GM20000 (cell line): ENCODE data around the gene DUSP10.
A peak's percentile ranks its signal among the peaks of the same experiment; 100 is the strongest.

Experiments
- DNase-seq: peaks from one replicate; pipeline ENCODE4 v3.0.0; 2012; ENCODE audit warnings: low spot score
- CTCF ChIP-seq: IDR thresholded peaks from 2 replicates; pipeline ENCODE4 v1.5.1; 2012; ENCODE audit warnings: mild to moderate bottlenecking, control low read depth; ENCODE audit errors: extremely low read depth, missing control alignments

The DUSP10 gene

DNA sequence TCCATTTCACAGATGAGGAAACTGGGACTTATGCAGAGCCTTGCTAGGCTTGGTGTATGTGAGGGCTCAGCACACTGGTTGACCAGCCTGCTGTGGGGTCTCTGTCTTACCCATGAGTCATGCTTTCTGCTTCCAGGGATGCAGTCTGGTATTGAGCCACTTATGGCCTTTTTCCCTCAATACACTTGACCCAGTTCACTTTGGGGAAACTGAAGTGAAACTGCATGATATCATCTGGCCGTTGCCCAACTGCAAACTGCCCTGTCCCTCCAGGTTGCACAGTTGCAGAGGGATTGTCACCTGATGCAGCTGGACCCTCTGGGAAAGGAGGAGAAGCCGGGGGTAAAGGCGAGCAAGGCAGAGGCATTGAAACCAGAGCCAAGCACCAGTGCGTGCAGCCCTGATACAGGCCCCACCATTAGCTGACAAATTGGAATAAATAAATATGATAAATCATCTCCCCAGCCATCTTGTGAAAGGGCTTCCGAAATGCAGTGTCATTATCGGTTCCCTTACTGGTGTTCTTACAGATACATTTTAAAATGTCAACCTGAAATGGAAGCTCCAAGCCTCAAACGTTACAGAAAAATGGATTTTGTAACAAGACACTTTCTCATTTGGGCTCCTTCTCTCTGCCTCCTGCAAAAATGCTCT, 39.3 kb upstream of the DUSP10 start:
- no peak for TF ChIP-seq CTCF
- DNase-seq: no peak

DNA sequence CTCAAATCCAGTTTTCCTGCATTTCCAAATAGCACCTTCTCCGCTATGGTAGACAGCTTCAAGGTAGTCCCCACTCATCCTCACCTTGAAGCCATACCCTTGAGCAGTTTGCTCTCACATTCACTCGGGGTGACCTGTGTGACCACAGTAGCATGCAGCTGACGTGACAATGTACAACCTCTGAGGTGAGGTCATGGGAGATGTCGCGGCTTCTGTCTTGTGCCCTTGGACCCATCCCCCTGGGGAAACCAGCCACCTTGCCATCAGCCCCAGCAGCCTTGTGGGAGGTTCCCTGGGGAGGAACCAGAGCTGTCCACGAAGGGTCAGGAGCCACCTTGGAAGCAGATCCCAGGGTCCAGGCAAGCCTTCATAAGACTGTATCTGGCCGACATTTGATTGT, 38.3 kb upstream of the DUSP10 start:
- no peak for DNase-seq
- no peak for TF ChIP-seq CTCF

DNA sequence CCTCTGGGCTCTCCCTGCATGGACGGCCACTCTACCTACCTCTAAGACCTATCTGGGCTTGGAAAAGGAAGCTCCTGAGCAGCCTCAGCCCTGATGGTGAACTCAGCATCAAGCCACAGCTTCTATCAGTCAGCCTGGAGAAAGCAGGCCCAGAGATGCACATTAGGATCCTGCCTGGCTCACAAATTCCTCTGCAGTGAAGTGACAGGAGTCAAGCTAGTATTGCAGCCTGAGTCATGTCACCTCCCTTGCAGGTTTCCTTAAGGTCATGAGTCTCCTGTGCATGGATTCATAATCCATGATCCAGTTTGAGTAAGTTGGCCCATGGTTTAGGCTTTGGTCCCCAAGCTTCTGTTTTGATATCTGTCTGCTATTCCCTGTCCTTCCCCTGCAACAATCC, 37.9 kb upstream of the DUSP10 start:
- TF ChIP-seq CTCF: no peak
- no peak for DNase-seq

DNA sequence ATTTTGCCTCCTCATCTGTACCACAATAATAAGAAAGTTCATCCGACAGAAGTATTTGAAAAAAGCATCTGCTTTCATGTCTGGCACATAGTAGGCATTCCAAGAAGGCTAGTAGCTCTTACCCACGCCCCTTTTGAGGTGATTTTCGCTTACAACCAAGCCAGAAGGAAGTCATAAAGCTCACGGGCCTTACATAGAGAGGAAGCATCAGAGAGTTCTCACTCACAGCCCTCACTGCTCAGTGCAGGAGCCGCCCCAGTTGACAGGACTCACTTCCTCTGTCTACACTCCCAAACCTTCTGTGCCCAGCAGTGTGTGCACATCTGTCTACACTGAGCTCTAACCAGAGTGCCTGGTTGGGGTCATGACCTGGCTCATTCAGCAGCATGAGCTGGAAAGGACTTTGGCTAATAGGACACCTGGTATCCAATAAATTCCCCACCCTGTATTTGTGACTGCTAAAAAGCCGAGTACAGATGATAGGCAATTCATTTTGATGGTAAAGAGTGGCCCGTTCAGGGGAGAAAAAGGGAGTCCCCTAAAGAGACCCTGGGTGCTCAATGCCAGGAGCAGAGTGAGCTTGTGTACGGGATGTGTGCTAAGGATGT, 36.8 kb upstream of the DUSP10 start:
- DNase-seq: no peak
- TF ChIP-seq CTCF: no peak

GRCh38 chr1:221778125-221778524, 36.2 kb upstream of the DUSP10 start:
- no peak for TF ChIP-seq CTCF

GRCh38 chr1:221777431-221778072, 35.7 kb upstream of the DUSP10 start:
- peak; percentile 56 for DNase-seq
- TF ChIP-seq CTCF: no peak

More at GRCh38 chr1:221778125-221778524, 36.2 kb upstream of the DUSP10 start:
- no peak for DNase-seq
